KMS-11 (cell line): ENCODE measurements around the gene CERS5.

Source experiments
- H2AFZ ChIP-seq: fragments of 200-600 bp; sonication (generic); 2 replicates; pipeline ENCODE4 v1.6.1; 2016; ENCODE audit warnings: antibody characterized with exemption, mixed run types, low read depth
- H3K27ac ChIP-seq: fragments of 200-600 bp; sonication (generic); 2 replicates; pipeline ENCODE4 v1.6.1; 2016; ENCODE audit warnings: mild to moderate bottlenecking, mixed run types
- H3K27me3 ChIP-seq: fragments of 200-600 bp; sonication (generic); 2 replicates; pipeline ENCODE4 v1.6.1; 2017; ENCODE audit warnings: mild to moderate bottlenecking, low read depth, mixed run types, moderate library complexity; ENCODE audit not compliant: insufficient read depth
- H3K36me3 ChIP-seq: fragments of 200-600 bp; sonication (generic); 2 replicates; pipeline ENCODE4 v1.6.1; 2017; ENCODE audit warnings: mild to moderate bottlenecking, mixed run types; ENCODE audit not compliant: insufficient read depth
- H3K4me1 ChIP-seq: fragments of 200-600 bp; sonication (generic); 2 replicates; pipeline ENCODE4 v1.6.1; 2016; ENCODE audit warnings: mild to moderate bottlenecking, low read depth, mixed run types; ENCODE audit not compliant: poor library complexity, severe bottlenecking
- H3K4me2 ChIP-seq: fragments of 200-600 bp; sonication (generic); 2 replicates; pipeline ENCODE4 v1.7.0; 2016; ENCODE audit warnings: mild to moderate bottlenecking, mixed run types
- H3K4me3 ChIP-seq: fragments of 200-600 bp; sonication (generic); IDR thresholded peaks from 2 replicates; pipeline ENCODE4 v1.6.1; 2017; ENCODE audit warnings: low read depth, low read length, mixed read lengths; ENCODE audit not compliant: insufficient read depth
- H3K79me2 ChIP-seq: fragments of 200-600 bp; sonication (generic); 2 replicates; pipeline ENCODE4 v1.6.1; 2016; ENCODE audit warnings: low read depth, mixed run types; ENCODE audit not compliant: insufficient read depth
- H3K9ac ChIP-seq: fragments of 200-600 bp; sonication (generic); 2 replicates; pipeline ENCODE4 v1.6.1; 2016; ENCODE audit warnings: mild to moderate bottlenecking, mixed run types
- H4K20me1 ChIP-seq: fragments of 200-600 bp; sonication (generic); 2 replicates; pipeline ENCODE4 v1.6.1; 2016; ENCODE audit warnings: mild to moderate bottlenecking, mixed run types; ENCODE audit not compliant: insufficient read depth
- CTCF ChIP-seq: fragments of 200-600 bp; sonication (generic); conservative IDR thresholded peaks from 2 replicates; pipeline ENCODE4 v1.6.1; 2017; ENCODE audit warnings: low read depth, mild to moderate bottlenecking, antibody characterized with exemption, low read length, moderate library complexity, mixed read lengths

CERS5 gene

DNA sequence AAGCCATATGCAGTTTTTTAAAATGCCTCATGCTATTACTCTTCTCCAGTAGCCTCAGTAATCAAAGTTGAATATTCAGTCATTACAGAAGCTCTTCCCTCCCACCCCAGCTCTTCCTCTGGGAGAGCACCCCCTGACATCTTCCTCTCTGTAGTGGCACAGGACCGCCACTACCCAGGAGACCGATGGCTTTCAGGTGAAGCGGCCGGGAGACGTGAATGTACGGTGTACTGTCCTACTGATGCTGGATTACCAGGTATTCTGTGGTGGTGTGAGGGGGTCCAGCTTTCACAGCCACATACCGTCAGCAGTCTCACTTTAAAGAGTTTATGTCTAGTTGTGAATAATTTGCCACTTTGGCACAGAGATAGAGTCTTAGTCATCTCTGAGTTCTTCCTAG is 77.4 kb downstream of the CERS5 start:
- Histone ChIP-seq H3K4me1 (peaks cover 34% of the 10 kb centered on the region), H4K20me1 (no peaks in the 10 kb centered on the region), H3K79me2 (peaks cover 5% of the 10 kb centered on the region; the same call in 1 of the 2 replicates), H3K9ac (no peak overlapping the region), H3K36me3 (peaks cover 23% of the 10 kb centered on the region), H3K27me3 (no peaks in the 10 kb centered on the region), H3K4me3 (no peak overlapping the region), H3K4me2 (no peak overlapping the region), H3K27ac (no peak overlapping the region), H2AFZ (no peak overlapping the region)
- no peak for TF ChIP-seq CTCF

GRCh38 chr12:50088577-50089335 is 78.4 kb downstream of the CERS5 start:
- no peaks in the 10 kb centered on the region for H3K27me3 ChIP-seq
- H3K36me3 ChIP-seq = peaks cover 20% of the 10 kb centered on the region
- no peak overlapping the region for H2AFZ ChIP-seq
- H4K20me1 ChIP-seq = no peaks in the 10 kb centered on the region
- no peak overlapping the region for H3K4me3 ChIP-seq
- H3K4me2 ChIP-seq = no peak overlapping the region
- H3K79me2 ChIP-seq = peaks cover 5% of the 10 kb centered on the region; the same call in 1 of the 2 replicates
- peak; percentile 90 for TF ChIP-seq CTCF
- no peak overlapping the region for H3K9ac ChIP-seq
- peaks cover 39% of the 10 kb centered on the region for H3K4me1 ChIP-seq
- H3K27ac ChIP-seq = no peak overlapping the region

- H3K27me3 ChIP-seq = no peaks in the 10 kb centered on the region
- H3K4me3 ChIP-seq = no peak overlapping the region
- H3K79me2 ChIP-seq = peaks cover 5% of the 10 kb centered on the region; the same call in 1 of the 2 replicates
- H2AFZ ChIP-seq = no peak overlapping the region
- H3K9ac ChIP-seq = no peak overlapping the region
- peaks cover 20% of the 10 kb centered on the region for H3K36me3 ChIP-seq
- H3K4me2 ChIP-seq = no peak overlapping the region; the same call in 1 of the 2 replicates
- peaks cover 39% of the 10 kb centered on the region for H3K4me1 ChIP-seq
- H3K27ac ChIP-seq = no peak overlapping the region
- no peak for TF ChIP-seq CTCF
- no peaks in the 10 kb centered on the region for H4K20me1 ChIP-seq
These were observed 79.2 kb downstream of the CERS5 start for GRCh38 chr12:50087995-50088394.

GRCh38 chr12:50087151-50087550 is 80.0 kb downstream of the CERS5 start:
- Histone ChIP-seq H3K79me2 (peaks cover 5% of the 10 kb centered on the region; the same call in 1 of the 2 replicates), H3K36me3 (peaks cover 20% of the 10 kb centered on the region), H3K4me2 (peak overlapping the region; percentile 85; the same call in 1 of the 2 replicates), H3K27ac (no peak overlapping the region; the same call in 1 of the 2 replicates), H3K27me3 (no peaks in the 10 kb centered on the region), H3K4me1 (peaks cover 39% of the 10 kb centered on the region), H3K9ac (no peak overlapping the region), H4K20me1 (no peaks in the 10 kb centered on the region), H2AFZ (no peak overlapping the region), H3K4me3 (no peak overlapping the region)
- no peak for TF ChIP-seq CTCF
